Measurements from ENCODE around the gene CNP. TPM values are rescaled to one million over a fixed set of nuclear protein-coding genes. Genes with fewer than 3 reads are reported as not detected.
"Not testable (repeated sequence)": the region's sequence is repeated elsewhere in the genome, so short reads cannot be mapped to it uniquely, and the experiment has no call there.

The CNP gene
- total RNA-seq, 1 donor from 2014 or later = 84.3 TPM

DNA sequence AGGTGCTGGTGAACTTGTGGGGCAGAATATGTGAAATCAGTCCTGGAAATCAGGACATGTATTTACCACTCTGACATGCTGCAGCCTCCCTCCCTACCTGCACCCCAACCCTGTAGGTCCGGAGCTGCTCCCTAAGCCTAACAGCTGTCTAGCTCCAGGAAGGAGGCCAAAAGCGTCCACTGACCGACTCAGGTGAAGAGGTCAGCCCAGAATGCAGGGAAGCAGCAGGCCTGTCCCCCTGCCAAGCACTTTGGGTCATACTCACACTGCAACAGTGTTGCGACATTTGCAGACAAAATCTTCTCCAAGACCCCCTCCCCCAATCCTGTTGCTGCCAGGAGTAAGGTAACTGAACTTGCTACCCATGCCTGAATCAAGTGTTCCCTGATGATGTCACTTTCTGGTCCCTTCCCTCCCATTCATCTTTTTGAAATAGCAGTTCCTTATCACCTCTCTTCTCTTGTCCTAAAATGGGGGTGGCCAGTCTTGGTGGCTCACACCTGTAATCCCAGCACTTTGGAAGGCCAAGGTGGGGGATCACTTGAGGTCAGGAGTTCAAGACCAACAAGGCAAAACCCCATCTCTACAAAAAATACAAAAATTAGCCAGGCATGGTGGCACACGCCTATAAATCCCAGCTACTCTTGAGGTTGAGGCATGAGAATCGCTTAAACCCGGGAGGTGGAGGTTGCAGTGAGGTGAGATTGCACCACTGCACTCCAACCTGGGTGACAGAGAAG lies 46.6 kb upstream of the CNP start:
- Mint-ChIP-seq H3K27me3 (no peaks in the 10 kb centered on the region), H3K4me1 (ENCODE audit: unreplicated experiment) (peaks cover 29% of the 10 kb centered on the region), H3K27ac (peak overlapping the region; percentile 91), H3K9me3 (no peaks in the 10 kb centered on the region), H3K36me3 (peaks cover 6% of the 10 kb centered on the region), H3K4me3 (peak overlapping the region; percentile 92)
- no peak for DNase-seq (ENCODE audit: extremely low spot score, unreplicated experiment)
- no peak for TF ChIP-seq CTCF (conservative IDR thresholded peaks at IDR 0.05)

- no peak overlapping the region for H3K4me3 Mint-ChIP-seq
- no peaks in the 10 kb centered on the region for H3K27me3 Mint-ChIP-seq
- DNase-seq (ENCODE audit: extremely low spot score, unreplicated experiment) = no peak
- H3K36me3 Mint-ChIP-seq = peaks cover 5% of the 10 kb centered on the region
- peaks cover 25% of the 10 kb centered on the region for H3K4me1 Mint-ChIP-seq (ENCODE audit: unreplicated experiment)
- H3K9me3 Mint-ChIP-seq = no peaks in the 10 kb centered on the region
- H3K27ac Mint-ChIP-seq = no peak overlapping the region
- TF ChIP-seq CTCF (conservative IDR thresholded peaks at IDR 0.05) = no peak
Observed at GRCh38 chr17:41920580-41920955, 46.0 kb upstream of the CNP start.

- no peak for TF ChIP-seq CTCF (conservative IDR thresholded peaks at IDR 0.05)
- no peak for DNase-seq (ENCODE audit: extremely low spot score, unreplicated experiment)
Observed at GRCh38 chr17:41925991-41926590, 40.5 kb upstream of the CNP start.

GRCh38 chr17:41928693-41929251 lies 37.8 kb upstream of the CNP start:
- DNase-seq (ENCODE audit: extremely low spot score, unreplicated experiment) = no peak
- H3K4me3 Mint-ChIP-seq = peak overlapping the region; percentile 97
- TF ChIP-seq CTCF (conservative IDR thresholded peaks at IDR 0.05) = no peak
- no peaks in the 10 kb centered on the region for H3K36me3 Mint-ChIP-seq
- H3K27ac Mint-ChIP-seq = peak overlapping the region; percentile 96
- no peaks in the 10 kb centered on the region for H3K27me3 Mint-ChIP-seq
- no peaks in the 10 kb centered on the region for H3K9me3 Mint-ChIP-seq
- H3K4me1 Mint-ChIP-seq (ENCODE audit: unreplicated experiment) = peaks cover 16% of the 10 kb centered on the region

More at GRCh38 chr17:41925991-41926590, 40.5 kb upstream of the CNP start:
- Mint-ChIP-seq H3K36me3 (no peaks in the 10 kb centered on the region), H3K27me3 (no peaks in the 10 kb centered on the region), H3K4me3 (no peak overlapping the region), H3K9me3 (no peaks in the 10 kb centered on the region), H3K27ac (no peak overlapping the region), H3K4me1 (ENCODE audit: unreplicated experiment) (peaks cover 16% of the 10 kb centered on the region)

GRCh38 chr17:41930009-41930832 lies 36.4 kb upstream of the CNP start, which contains the start of gene ODAD4:
ODAD4 (plus strand) TSS chr17:41930617; CDS start chr17:41930724, 107 bp downstream.
- no peaks in the 10 kb centered on the region for H3K36me3 Mint-ChIP-seq
- H3K4me3 Mint-ChIP-seq = peak within 1 kb of the TSS; percentile 97
- peak; percentile 97 for DNase-seq (ENCODE audit: extremely low spot score, unreplicated experiment)
- peaks cover 16% of the 10 kb centered on the region for H3K4me1 Mint-ChIP-seq (ENCODE audit: unreplicated experiment)
- H3K9me3 Mint-ChIP-seq = no peaks in the 10 kb centered on the region
- no peaks in the 10 kb centered on the region for H3K27me3 Mint-ChIP-seq
- H3K27ac Mint-ChIP-seq = peak within 1 kb of the TSS; percentile 96
- TF ChIP-seq CTCF (conservative IDR thresholded peaks at IDR 0.05) = peak; percentile 66

DNA sequence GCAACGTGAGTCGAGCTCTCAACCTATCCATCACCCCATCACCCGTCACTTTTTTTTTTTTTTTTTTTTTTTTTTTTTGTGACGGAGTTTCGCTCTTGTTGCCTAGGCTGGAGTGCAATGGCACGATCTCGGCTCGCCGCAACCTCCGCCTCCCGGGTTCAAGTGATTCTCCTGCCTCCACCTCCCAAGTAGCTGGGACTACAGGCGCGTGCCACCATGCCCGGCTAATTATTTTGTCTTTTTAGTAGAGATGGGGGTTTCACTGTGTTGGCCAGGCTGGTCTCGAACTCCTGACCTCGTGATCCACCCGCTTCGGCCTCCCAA lies 35.8 kb upstream of the CNP start:
- not testable (repeated sequence) for H3K9me3 Mint-ChIP-seq

DNA sequence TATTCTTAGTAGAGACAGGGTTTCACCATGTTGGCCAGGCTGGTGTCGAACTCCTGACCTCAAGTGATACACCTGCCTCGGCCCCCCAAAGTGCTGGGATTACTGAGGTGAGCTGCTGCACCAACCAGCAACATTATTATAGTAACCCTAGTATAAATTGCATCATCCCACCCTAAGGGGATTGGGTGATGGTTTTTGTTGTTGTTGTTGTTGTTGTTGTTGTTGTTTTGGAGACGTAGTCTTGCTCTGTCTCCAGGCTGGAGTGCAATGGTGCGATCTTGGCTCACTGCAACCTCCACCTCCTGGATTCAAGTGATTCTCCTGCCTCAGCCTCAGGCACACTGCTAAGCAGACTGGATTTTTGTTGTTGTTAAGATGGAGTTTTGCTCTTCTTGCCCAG lies 34.9 kb upstream of the CNP start:
- not testable (repeated sequence) for H3K27ac Mint-ChIP-seq; H3K4me3 Mint-ChIP-seq; H3K27me3 Mint-ChIP-seq; H3K9me3 Mint-ChIP-seq; DNase-seq (ENCODE audit: extremely low spot score, unreplicated experiment); H3K36me3 Mint-ChIP-seq
- peaks cover 16% of the 10 kb centered on the region for H3K4me1 Mint-ChIP-seq (ENCODE audit: unreplicated experiment)

More for the DNA sequence above, 35.8 kb upstream of the CNP start:
- H3K4me3 Mint-ChIP-seq = peak overlapping the region; percentile 97
- not testable (repeated sequence) for H3K36me3 Mint-ChIP-seq; H3K27me3 Mint-ChIP-seq; DNase-seq (ENCODE audit: extremely low spot score, unreplicated experiment)
- peaks cover 16% of the 10 kb centered on the region for H3K4me1 Mint-ChIP-seq (ENCODE audit: unreplicated experiment)
- H3K27ac Mint-ChIP-seq = peak overlapping the region; percentile 96

Measured in type B pancreatic cell (in vitro differentiated cells).